HCEC 1CT (cell line): Measurements from ENCODE around the gene P4HB.
A peak's percentile ranks its signal among the peaks of the same experiment; 100 is the strongest.

ENCODE experiments used
- DNase-seq: peaks from one replicate; pipeline ENCODE4 v3.0.0-alpha.2; 2017

P4HB gene

DNA sequence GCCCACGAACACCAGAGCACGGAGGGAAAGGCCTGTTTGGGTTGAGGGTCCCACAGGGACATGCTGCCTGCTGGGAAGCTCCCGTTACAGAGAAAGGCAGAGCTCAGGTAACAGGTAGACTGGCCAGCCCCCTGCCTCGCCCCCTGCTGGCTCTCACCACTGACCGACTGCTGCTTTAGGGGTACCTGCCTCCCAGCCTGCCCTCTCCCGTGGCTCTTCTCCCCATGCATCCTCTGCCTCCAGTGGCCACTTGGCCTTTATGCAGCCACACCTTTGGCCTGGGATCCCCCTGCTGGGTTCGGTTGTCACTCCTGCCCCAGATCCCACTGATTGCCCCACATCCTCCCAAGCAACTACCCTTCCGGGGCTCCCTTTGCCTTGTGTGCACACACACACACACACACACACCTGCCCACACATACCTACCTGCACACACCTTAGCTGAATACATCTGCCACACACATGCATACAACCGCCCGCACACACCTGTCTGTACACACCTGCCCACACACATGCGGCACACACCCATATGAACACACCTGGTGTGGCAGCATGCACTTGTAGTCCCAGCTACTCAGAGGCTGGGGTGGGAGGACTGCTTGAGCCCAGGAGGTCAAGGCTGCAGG is 34.4 kb downstream of the P4HB start:
- DNase-seq: no peak

- DNase-seq: no peak
Measured at GRCh38 chr17:81824595-81824994, 35.7 kb downstream of the P4HB start.

DNA sequence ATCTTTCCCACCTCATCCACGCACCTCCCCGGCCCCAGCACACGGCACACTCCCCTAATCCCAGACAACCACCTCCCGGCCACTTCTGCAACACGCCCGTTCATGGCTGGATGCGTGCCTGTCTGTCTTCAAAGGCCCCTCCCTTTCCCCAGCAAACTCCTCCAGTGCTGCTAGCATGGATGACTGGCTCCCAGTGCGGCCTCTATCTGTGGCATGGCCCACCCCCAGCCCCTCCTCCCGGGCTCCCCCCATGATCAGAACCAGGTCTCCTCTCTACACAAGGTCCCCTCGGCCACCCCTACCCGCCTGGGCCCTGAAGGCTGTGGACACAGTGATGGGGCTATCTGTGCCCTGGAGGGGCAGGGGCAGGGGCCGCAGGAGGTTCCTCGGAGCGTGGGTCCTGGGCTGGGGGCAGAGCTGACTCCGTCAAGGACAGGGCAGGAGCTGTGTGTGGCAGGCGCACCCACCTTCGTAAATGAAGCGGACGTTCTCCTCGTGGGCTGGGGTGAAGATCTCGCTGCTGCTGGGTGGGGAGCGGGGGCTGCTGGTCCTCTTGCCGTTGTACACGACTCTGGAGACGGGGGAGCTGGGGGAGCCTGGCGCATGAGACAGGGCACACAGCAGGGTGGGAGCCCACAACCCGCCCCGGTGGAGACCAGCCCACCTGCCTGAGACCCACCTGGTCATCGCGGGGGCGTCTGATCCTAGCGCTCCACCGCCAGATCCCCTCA is 36.4 kb downstream of the P4HB start:
- DNase-seq: no peak

DNA sequence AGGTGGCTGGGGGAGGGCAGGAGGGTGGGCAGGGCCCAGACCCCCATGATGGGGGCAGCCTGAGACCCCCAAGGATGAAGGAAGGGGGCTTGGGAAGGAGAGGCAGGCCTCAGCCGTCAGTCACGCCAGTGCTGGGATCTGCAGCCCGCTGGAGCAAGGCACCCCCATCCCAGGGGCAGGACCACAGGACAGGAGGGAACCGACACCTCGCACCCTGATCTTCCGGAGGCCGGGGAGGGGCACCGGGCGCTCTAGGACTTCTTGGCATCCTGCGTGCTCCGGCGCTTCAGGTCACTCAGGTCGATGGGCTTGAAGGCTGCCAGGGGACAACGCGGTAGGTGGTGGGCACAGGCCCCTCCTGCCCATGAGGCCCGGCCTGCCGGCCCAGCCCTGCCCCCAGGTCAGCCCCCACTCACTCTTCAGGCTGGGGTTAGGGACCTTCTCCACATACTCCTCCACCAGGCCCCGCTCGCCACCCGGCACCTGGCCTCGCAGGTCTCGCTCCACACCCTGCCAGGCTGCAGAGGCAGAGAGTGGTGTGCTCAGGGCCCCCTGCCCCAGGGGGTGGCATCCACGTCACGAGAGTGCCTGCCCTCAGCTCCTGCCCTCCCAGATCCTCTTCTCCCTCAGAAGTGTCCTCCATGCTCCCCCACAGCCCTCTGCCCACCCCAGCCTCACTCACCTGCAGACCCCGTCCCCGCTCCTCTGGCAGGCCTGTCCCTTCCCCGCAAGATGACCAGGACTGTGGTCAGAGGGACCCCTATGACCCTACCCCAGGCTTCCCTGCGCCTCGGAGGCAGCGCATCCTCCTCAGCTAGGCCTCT is 37.1 kb downstream of the P4HB start:
- no peak for DNase-seq

- DNase-seq: no peak
Measured at GRCh38 chr17:81822312-81822637, 38.1 kb downstream of the P4HB start.

DNA sequence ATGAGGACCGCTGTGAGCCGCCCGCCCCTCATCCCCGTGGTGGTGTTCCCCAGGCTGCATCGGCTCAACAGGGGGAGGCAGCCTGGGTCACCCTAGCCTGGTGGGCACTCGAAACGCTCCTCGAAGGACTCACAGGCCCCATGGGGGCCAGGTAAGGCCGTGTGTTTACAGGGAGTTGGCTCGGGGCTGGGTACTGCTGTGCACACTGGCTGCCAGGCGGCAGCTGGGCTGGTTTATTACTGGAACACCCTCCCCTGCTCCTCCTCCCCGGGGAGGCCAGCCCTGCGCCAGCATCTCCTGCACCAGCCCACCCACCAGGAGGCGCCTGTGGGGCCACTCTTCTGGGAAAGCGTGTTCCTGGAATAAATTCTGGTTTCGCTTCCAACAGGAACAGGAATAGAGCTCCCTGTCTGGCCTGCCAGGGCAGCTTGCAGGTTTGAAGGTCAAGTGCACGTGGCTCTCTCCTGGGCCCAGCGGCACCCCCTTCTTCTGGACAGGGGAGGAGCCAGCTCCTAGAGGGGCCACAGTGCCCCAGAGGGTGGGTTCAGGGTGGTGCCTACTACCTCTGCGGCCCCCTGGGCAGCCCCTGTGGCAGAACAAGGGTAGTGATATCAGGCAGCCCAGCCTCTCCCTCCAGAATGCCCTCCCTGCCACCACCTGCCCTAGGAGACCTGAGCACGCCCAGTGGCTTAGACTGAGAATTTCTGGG is 38.6 kb downstream of the P4HB start:
- DNase-seq: peak; percentile 41

- no peak for DNase-seq
Measured at GRCh38 chr17:81821147-81821546, 39.2 kb downstream of the P4HB start.

- DNase-seq: no peak
Measured at GRCh38 chr17:81819708-81820107, 40.6 kb downstream of the P4HB start.

GRCh38 chr17:81817758-81818147 is 42.6 kb downstream of the P4HB start:
- no peak for DNase-seq

DNA sequence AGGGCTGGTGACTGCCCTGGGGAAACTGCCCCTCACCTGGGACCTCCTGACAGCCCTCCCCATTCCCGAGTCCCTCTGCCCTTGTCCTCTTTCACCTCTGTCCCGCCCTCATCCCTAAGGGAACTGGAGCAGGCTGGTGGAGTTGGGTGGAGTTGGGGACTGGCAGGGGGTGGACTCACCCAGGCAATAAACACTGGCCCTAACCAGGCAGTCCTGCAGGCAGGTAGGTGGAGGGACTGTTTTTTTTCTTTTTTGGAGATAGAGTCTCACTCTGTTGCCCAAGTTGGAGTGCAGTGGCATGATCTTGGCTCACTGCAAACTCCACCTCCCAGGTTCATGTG is 44.7 kb downstream of the P4HB start:
- DNase-seq: no peak

- no peak for DNase-seq
Measured at GRCh38 chr17:81814748-81815645, 45.3 kb downstream of the P4HB start.

DNA sequence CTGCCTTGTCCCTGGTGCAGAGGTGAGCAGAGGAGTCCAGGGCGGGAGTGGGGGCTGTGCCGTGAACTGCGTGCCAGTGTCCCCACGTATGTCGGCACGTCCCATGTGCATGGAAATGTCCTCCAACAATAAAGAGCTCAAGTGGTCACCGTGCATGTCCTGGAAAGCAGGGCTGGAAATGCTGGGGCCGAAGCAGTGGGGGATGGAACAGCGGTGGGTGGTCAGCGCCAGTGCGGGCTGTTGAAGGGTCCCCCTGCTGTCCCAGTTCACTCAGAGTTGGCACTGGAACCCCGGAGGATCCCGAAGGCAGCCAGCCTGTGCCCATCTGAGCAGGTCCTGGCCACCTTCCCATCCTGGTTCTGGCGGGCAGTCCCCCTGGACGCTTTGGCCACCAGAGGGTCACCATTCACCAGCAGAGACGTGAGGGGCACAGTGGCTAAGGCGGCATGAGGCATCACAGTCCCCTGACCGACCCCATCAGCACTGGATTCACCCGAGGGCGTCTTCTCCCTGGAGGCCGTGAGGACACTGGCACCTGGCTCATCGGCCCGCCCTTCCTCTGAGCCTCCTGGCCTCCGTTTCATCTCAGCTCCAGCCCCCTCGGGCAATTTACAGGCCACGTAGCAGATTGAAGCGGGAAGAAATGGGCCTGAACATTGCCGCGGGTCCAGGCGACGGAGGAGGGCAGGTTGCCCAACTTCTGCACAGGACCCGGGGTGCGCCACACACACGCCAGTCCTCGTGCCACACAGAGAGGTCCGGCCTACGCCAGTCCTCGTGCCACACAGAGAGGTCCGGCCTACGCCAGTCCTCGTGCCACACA is 46.3 kb downstream of the P4HB start:
- no peak for DNase-seq

GRCh38 chr17:81813371-81813684 is 47.0 kb downstream of the P4HB start:
- DNase-seq: no peak

DNA sequence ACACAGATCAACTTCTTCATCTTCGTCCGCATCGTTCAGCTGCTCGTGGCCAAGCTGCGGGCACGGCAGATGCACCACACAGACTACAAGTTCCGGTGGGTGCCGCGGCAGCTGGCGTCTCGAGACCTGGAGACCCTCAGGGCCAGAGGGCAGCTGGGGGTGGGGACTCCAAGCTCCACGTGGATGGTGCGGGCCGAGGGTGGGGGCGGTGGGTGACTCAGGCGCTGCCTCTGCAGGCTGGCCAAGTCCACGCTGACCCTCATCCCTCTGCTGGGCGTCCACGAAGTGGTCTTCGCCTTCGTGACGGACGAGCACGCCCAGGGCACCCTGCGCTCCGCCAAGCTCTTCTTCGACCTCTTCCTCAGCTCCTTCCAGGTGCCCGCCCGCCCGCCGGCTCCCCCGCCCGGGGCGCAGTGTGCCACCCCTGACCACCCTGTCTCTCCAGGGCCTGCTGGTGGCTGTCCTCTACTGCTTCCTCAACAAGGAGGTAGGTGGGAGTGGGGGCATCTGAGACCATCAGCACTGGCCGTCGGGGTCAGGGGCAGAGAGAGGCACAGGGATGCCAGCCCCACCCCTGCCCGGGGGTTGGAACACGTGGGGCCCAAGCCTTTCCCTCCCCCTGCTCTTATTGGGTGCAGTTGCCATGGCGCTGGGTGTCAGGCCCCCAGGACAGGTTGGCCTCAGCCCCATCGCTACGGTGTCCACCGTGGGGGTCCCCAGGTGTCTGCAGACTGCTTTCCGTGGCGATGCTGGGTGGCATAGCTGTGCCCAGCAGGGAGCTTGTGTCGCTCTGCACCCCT is 47.6 kb downstream of the P4HB start:
- no peak for DNase-seq

GRCh38 chr17:81811705-81812570 is 48.4 kb downstream of the P4HB start:
- no peak for DNase-seq

DNA sequence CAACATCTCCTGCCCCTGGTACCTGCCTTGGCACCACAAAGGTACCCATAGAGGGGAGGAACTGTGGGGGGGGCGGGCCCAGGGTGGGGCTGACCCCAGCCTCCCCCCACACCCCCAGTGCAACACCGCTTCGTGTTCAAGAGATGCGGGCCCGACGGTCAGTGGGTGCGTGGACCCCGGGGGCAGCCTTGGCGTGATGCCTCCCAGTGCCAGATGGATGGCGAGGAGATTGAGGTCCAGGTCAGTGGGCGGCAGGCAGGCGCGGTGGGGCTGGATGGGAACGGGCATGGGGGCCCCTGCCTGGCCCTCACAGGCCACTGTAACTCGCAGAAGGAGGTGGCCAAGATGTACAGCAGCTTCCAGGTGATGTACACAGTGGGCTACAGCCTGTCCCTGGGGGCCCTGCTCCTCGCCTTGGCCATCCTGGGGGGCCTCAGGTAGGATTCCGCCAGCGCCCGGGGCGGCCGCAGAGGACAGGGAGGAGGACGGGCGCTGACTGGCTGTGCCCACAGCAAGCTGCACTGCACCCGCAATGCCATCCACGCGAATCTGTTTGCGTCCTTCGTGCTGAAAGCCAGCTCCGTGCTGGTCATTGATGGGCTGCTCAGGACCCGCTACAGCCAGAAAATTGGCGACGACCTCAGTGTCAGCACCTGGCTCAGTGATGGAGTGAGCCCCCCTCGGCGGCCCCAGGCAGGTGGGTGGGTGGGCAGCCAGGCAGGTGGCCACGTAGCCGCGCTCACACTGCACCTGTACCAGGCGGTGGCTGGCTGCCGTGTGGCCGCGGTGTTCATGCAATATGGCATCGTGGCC is 49.2 kb downstream of the P4HB start:
- DNase-seq: no peak

DNA sequence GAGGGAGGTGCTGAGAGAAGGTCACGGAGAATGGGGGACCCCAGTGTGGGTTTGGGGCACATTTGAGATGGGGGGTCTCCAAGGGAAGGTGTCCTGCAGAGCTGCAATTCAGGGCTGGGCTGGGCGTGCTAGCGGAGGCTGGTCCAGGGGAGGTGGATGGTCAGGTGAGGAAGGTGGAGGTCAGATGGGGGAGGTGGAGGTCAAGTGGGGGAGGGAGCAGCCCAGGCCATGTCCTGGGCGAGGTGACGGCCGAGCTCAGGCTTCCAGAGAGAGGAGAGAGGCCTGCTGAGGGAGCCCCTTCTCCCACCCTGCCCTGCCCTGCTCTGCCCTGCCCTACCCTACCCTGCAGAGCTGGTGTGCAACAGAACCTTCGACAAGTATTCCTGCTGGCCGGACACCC is 49.9 kb downstream of the P4HB start:
- no peak for DNase-seq

DNA sequence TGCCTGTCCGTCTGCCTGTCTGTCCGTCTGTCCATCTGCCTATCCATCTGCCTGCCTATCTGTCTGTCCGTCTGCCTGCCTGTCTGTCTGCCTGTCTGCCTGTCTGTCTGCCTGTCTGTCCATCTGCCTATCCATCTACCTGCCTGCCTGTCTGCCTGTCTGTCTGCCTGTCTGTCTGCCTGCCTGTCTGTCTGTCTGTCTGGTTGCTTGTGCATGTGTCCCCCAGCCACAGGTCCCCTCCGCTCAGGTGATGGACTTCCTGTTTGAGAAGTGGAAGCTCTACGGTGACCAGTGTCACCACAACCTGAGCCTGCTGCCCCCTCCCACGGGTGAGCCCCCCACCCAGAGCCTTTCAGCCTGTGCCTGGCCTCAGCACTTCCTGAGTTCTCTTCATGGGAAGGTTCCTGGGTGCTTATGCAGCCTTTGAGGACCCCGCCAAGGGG is 50.8 kb downstream of the P4HB start:
- DNase-seq: no peak
